Mesenchymal stem cell (in vitro differentiated cells and primary cell): ENCODE data around the gene CAPN13.

Source experiments
- DNase-seq: peaks from one replicate; pipeline ENCODE4 v3.0.0-alpha.2; 2013
- H2AFZ ChIP-seq: one replicate; pipeline ENCODE4 v1.6.1; 2013; ENCODE audit warnings: low read depth, mild to moderate bottlenecking, control low read depth, inconsistent platforms, low read length, moderate library complexity
- H2AK5ac ChIP-seq: 2 replicates; pipeline ENCODE4 v1.6.1; 2013; ENCODE audit warnings: low read length, moderate library complexity, mild to moderate bottlenecking, inconsistent platforms; ENCODE audit not compliant: severe bottlenecking
- H2BK120ac ChIP-seq: one replicate; pipeline ENCODE4 v1.6.1; 2013; ENCODE audit warnings: low read depth, mild to moderate bottlenecking, inconsistent platforms, low read length, moderate library complexity
- H2BK12ac ChIP-seq, 2 experiments: one replicate each; pipeline ENCODE4 v1.6.1; 2013; ENCODE audit warnings: inconsistent platforms in 2 of 2, low read length in 2 of 2, mild to moderate bottlenecking in 2 of 2, moderate library complexity in 2 of 2, control low read depth in 1 of 2
- H2BK15ac ChIP-seq: one replicate; pipeline ENCODE4 v1.6.1; 2013; ENCODE audit warnings: mild to moderate bottlenecking, low read depth, inconsistent platforms; ENCODE audit not compliant: poor library complexity, severe bottlenecking
- H2BK5ac ChIP-seq: 2 replicates; pipeline ENCODE4 v1.6.1; 2013; ENCODE audit warnings: low read depth, mild to moderate bottlenecking, low read length, control low read depth, inconsistent platforms; ENCODE audit not compliant: poor library complexity, severe bottlenecking
- H3K14ac ChIP-seq, 2 experiments: one replicate each; pipeline ENCODE4 v1.6.1; 2013; ENCODE audit warnings: inconsistent platforms in 2 of 2, low read length in 2 of 2, control low read depth in 1 of 2, mild to moderate bottlenecking in 1 of 2, moderate library complexity in 1 of 2
- H3K18ac ChIP-seq, 2 experiments: one replicate each; pipeline ENCODE4 v1.6.1; 2013; ENCODE audit warnings: inconsistent platforms in 2 of 2, low read length in 2 of 2, control low read depth in 1 of 2, low read depth in 1 of 2, mild to moderate bottlenecking in 1 of 2
- H3K23ac ChIP-seq, 2 experiments: one replicate each; pipeline ENCODE4 v1.6.1; 2013; ENCODE audit warnings: inconsistent platforms in 2 of 2, low read length in 2 of 2, mild to moderate bottlenecking in 2 of 2, moderate library complexity in 2 of 2, control low read depth in 1 of 2
- H3K27ac ChIP-seq: 2 replicates; pipeline ENCODE4 v1.5.1; 2013; ENCODE audit warnings: mild to moderate bottlenecking, moderate library complexity, low read length, control low read depth, inconsistent platforms; ENCODE audit not compliant: poor library complexity, severe bottlenecking
- H3K27me3 ChIP-seq, 2 experiments: 2 replicates each; pipeline versions ENCODE4 v1.6.1 to v1.7.0; 2013; ENCODE audit warnings: low read length in 2 of 2, mild to moderate bottlenecking in 2 of 2, moderate library complexity in 2 of 2, control low read depth in 1 of 2, inconsistent platforms in 1 of 2; ENCODE audit not compliant: control insufficient read depth in 1 of 2, insufficient read depth in 1 of 2
- H3K36me3 ChIP-seq, 2 experiments: 2 replicates each; pipeline versions ENCODE4 v1.6.1 to v1.7.0; 2013; ENCODE audit warnings: low read length in 2 of 2, control low read depth in 1 of 2, inconsistent platforms in 1 of 2, low read depth in 1 of 2, mild to moderate bottlenecking in 1 of 2; ENCODE audit not compliant: insufficient read depth in 2 of 2, control insufficient read depth in 1 of 2
- H3K4ac ChIP-seq, 2 experiments: one replicate each; pipeline ENCODE4 v1.6.1; 2013; ENCODE audit warnings: inconsistent platforms in 2 of 2, low read length in 2 of 2, mild to moderate bottlenecking in 2 of 2, moderate library complexity in 2 of 2, control low read depth in 1 of 2, low read depth in 1 of 2
- H3K4me1 ChIP-seq: 2 replicates; pipeline ENCODE4 v1.6.1; 2013; ENCODE audit warnings: low read depth, low read length, control low read depth; ENCODE audit not compliant: control insufficient read depth, insufficient read depth
- H3K4me2 ChIP-seq: 2 replicates; pipeline ENCODE4 v1.6.1; 2013; ENCODE audit warnings: low read length, mild to moderate bottlenecking, inconsistent platforms; ENCODE audit not compliant: poor library complexity, severe bottlenecking
- H3K4me3 ChIP-seq, 2 experiments: 2 replicates each; pipeline versions ENCODE4 v1.5.1 to v1.7.0; 2013; ENCODE audit warnings: low read length in 2 of 2, mild to moderate bottlenecking in 2 of 2, control low read depth in 1 of 2, low read depth in 1 of 2; ENCODE audit not compliant: insufficient read depth in 1 of 2
- H3K79me1 ChIP-seq: replicated peaks from 2 replicates; pipeline ENCODE4 v1.6.1; 2013; ENCODE audit warnings: mild to moderate bottlenecking, control low read depth, low read length, inconsistent platforms; ENCODE audit not compliant: poor library complexity, severe bottlenecking
- H3K9ac ChIP-seq: 2 replicates; pipeline ENCODE4 v1.7.0; 2013; ENCODE audit warnings: mild to moderate bottlenecking, low read length, moderate library complexity
- H3K9me3 ChIP-seq: 2 replicates; pipeline ENCODE4 v1.7.0; 2013; ENCODE audit warnings: mild to moderate bottlenecking, low read length; ENCODE audit not compliant: control insufficient read depth
- H4K8ac ChIP-seq: one replicate; pipeline ENCODE4 v1.6.1; 2013; ENCODE audit warnings: inconsistent platforms, mild to moderate bottlenecking, low read length, moderate library complexity
- H4K91ac ChIP-seq: one replicate; pipeline ENCODE4 v1.6.1; 2013; ENCODE audit warnings: mild to moderate bottlenecking, low read length, inconsistent platforms
- WGBS: methylation state at CpG from one replicate; pipeline ENCODE4 v1.1.7; 2013; ENCODE audit warnings: mixed read lengths; 5-methylcytosine and 5-hydroxymethylcytosine counted together

The CAPN13 gene

GRCh38 chr2:30770816-30771576 lies 36.2 kb downstream of the CAPN13 start:
- H3K4me3 ChIP-seq, result no peak overlapping the region
- H3K23ac ChIP-seq, result no peak overlapping the region
- H2AK5ac ChIP-seq, result no peak overlapping the region
- no peak for DNase-seq
- H3K4me1 ChIP-seq, result no peaks in the 10 kb centered on the region
- H3K14ac ChIP-seq, result no peak overlapping the region
- no peak overlapping the region for H3K18ac ChIP-seq
- no peaks in the 10 kb centered on the region for H3K36me3 ChIP-seq
- H2AFZ ChIP-seq, result no peak overlapping the region
- H2BK15ac ChIP-seq, result no peak overlapping the region
- no peak overlapping the region for H4K8ac ChIP-seq
- H2BK120ac ChIP-seq, result no peak overlapping the region
- no peak overlapping the region for H3K4me2 ChIP-seq
- H3K9me3 ChIP-seq, result no peaks in the 10 kb centered on the region
- H3K4ac ChIP-seq, result no peak overlapping the region
- H2BK12ac ChIP-seq, result no peak overlapping the region
- H3K79me1 ChIP-seq, result no peaks in the 10 kb centered on the region
- 77% methylated on average over 11 of the region's 11 CpGs for WGBS
- H3K27ac ChIP-seq, result no peak overlapping the region
- H2BK5ac ChIP-seq, result no peak overlapping the region
- H3K9ac ChIP-seq, result no peak overlapping the region
- peaks cover 0 to 83% of the 10 kb centered on the region in 2 experiments for H3K27me3 ChIP-seq
- no peak overlapping the region for H4K91ac ChIP-seq

DNA sequence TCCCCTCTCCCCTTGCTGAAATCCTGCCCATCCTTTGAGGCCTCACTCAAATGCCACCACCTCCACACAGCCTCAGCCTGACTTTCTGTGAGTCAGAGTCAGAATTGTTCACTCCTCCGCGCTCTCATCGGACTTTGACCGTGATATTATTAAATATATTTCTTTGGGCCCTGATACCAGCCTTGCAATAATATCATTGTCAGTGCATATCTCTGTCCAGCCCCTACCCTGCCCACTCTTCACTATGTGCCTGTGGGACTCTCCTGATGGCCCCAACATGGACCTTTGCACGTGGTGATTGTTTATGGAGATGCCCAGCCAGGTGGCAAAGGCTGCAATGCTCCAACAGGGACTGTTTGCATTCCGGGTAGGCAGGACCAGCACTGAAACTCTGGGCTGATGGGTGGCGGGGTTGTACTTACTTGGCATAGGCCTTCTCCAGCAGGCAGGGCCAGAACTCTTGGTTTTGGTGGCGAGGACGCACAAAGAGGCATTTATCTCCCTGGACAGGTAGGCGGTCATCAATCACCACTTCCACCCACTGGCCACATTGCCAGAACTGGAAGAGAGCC lies 37.3 kb downstream of the CAPN13 start:
- no peak overlapping the region for H2BK120ac ChIP-seq
- H3K14ac ChIP-seq, result no peak overlapping the region
- no peaks in the 10 kb centered on the region for H3K36me3 ChIP-seq
- H3K27ac ChIP-seq, result no peak overlapping the region
- no peak overlapping the region for H4K91ac ChIP-seq
- no peak overlapping the region for H4K8ac ChIP-seq
- H3K27me3 ChIP-seq, result peaks cover 0 to 82% of the 10 kb centered on the region in 2 experiments
- H2BK12ac ChIP-seq, result no peak overlapping the region
- no peak overlapping the region for H2AK5ac ChIP-seq
- H3K18ac ChIP-seq, result no peak overlapping the region
- H2AFZ ChIP-seq, result no peak overlapping the region
- WGBS, result 72% methylated on average over 10 of the region's 10 CpGs
- no peak overlapping the region for H3K9ac ChIP-seq
- DNase-seq, result no peak
- H3K9me3 ChIP-seq, result no peaks in the 10 kb centered on the region
- H2BK15ac ChIP-seq, result no peak overlapping the region
- no peak overlapping the region for H3K23ac ChIP-seq
- no peak overlapping the region for H3K4me2 ChIP-seq
- no peak overlapping the region for H2BK5ac ChIP-seq
- no peak overlapping the region for H3K4ac ChIP-seq
- no peak overlapping the region for H3K4me3 ChIP-seq
- no peaks in the 10 kb centered on the region for H3K4me1 ChIP-seq
- no peaks in the 10 kb centered on the region for H3K79me1 ChIP-seq

GRCh38 chr2:30769481-30769780 lies 37.8 kb downstream of the CAPN13 start:
- Histone ChIP-seq H2AFZ (no peak overlapping the region), H2BK12ac (no peak overlapping the region), H3K4me3 (no peak overlapping the region), H3K79me1 (no peaks in the 10 kb centered on the region), H2AK5ac (no peak overlapping the region), H3K18ac (no peak overlapping the region), H3K4me1 (no peaks in the 10 kb centered on the region), H3K27me3 (peaks cover 0 to 82% of the 10 kb centered on the region in 2 experiments), H3K9ac (no peak overlapping the region), H4K91ac (no peak overlapping the region), H3K9me3 (no peaks in the 10 kb centered on the region), H3K23ac (no peak overlapping the region), H2BK120ac (no peak overlapping the region), H3K14ac (no peak overlapping the region), H3K4ac (no peak overlapping the region), H3K4me2 (no peak overlapping the region), H2BK15ac (no peak overlapping the region), H3K27ac (no peak overlapping the region), H2BK5ac (no peak overlapping the region), H4K8ac (no peak overlapping the region), H3K36me3 (no peaks in the 10 kb centered on the region)
- DNase-seq, result no peak
- WGBS, result 90% methylated on average over 1 of the region's 2 CpGs

DNA sequence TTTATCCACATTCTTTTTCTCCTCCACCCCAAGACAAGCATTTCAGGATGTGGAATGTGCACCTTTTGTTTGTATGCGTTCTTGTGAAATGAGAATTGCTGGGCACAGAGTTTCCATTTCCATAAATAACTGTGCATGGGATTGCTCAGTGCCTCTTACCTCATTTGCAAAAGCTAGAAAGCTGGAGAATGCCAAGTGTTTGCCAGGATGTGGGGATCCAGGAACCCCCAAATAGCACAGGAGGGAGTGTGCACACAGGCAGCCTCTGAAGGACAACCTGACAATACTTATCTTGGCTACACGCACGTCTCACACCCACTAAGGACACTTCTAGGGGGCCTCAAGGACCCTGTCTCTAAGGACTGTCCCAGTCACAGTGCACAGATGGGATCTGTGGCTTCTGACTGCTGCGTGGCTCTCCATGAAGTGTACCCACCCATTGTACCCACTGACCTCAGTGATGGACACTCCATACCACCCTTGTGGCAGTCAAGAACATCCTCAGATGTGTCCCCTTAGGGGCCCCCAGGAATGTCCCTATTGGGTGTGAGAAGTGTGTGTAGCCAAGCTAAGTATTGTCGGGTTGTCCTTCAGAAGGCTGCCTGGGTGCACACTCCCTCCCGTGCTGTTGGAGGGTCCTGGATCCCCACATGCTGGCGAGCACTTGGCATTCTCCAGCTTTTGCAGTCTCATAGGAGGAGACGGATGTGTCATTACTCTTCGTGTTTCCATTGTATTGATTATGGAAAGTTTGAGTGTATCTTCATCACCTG lies 38.4 kb downstream of the CAPN13 start:
- Histone ChIP-seq H3K4me3 (no peak overlapping the region), H3K14ac (no peak overlapping the region), H3K18ac (no peak overlapping the region), H4K8ac (no peak overlapping the region), H2AK5ac (no peak overlapping the region), H3K4ac (no peak overlapping the region), H4K91ac (no peak overlapping the region), H3K36me3 (no peaks in the 10 kb centered on the region), H3K9me3 (no peaks in the 10 kb centered on the region), H2AFZ (no peak overlapping the region), H2BK5ac (no peak overlapping the region), H3K9ac (no peak overlapping the region), H3K4me1 (no peaks in the 10 kb centered on the region), H2BK120ac (no peak overlapping the region), H3K27ac (no peak overlapping the region), H2BK15ac (no peak overlapping the region), H3K27me3 (peaks cover 0 to 85% of the 10 kb centered on the region in 2 experiments), H3K23ac (no peak overlapping the region), H3K79me1 (no peaks in the 10 kb centered on the region), H2BK12ac (no peak overlapping the region), H3K4me2 (no peak overlapping the region)
- DNase-seq, result no peak
- 80% methylated on average over 6 of the region's 9 CpGs for WGBS
